ENCODE results near the gene CERKL.

The CERKL gene

DNA sequence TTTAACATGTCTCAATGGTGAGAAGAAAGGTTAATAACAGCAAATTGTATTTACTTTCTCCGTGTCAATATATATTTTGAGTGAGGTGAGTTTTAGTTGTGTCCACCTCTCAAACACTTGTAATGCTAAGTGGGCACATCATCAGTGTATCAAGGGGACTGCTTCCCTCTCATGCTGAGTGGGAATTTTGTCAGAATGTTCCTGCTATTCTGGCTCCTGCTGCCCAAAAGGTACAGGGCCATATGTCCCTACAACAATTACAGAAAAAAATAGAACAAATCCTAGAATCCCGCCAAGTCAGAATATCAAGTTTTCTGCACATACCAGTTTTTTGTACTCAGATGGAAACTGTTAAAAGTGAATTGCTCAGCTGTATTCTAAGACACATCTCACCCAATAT lies 5.4 kb upstream of the CERKL start:
- no peak overlapping the region for H4K91ac ChIP-seq (ENCODE audit: low read depth, low read length, poor library complexity)
- no peak overlapping the region for H3K9ac ChIP-seq (ENCODE audit: low read depth, low read length, poor library complexity)
- H3K36me3 ChIP-seq (replicated peaks in 1 of 2; ENCODE audit: control insufficient read depth in 2 of 2, insufficient read depth in 2 of 2, low read length in 2 of 2): no peaks in the 10 kb centered on the region
- no peak overlapping the region for H2BK12ac ChIP-seq (ENCODE audit: low read length)
- H2BK15ac ChIP-seq (ENCODE audit: low read length): no peak overlapping the region
- H2AFZ ChIP-seq (ENCODE audit: low read length): no peak overlapping the region
- no peak overlapping the region for H3K4me3 ChIP-seq (ENCODE audit: low read length in 2 of 2)
- H2BK120ac ChIP-seq (ENCODE audit: low read depth, low read length): no peak overlapping the region
- no peak for DNase-seq (ENCODE audit: low spot score)
- peaks cover 0 to 54% (median 21%) of the 10 kb centered on the region in 3 experiments for H3K27me3 ChIP-seq (ENCODE audit: control insufficient read depth in 3 of 3, insufficient read depth in 3 of 3, low read depth in 1 of 3, low read length in 3 of 3)
- no peak overlapping the region for H2AK5ac ChIP-seq (ENCODE audit: low read depth, low read length)
- H3K4ac ChIP-seq (ENCODE audit: low read length): no peak overlapping the region
- H3K4me1 ChIP-seq (ENCODE audit: control insufficient read depth in 2 of 2, insufficient read depth in 1 of 2, low read depth in 1 of 2, low read length in 2 of 2): peaks cover 0 to 3% of the 10 kb centered on the region in 2 donors
- no peak overlapping the region for H4K8ac ChIP-seq (ENCODE audit: low read depth, low read length)
- no peak overlapping the region for H3K14ac ChIP-seq (ENCODE audit: low read length)
- no peak overlapping the region for H3K23ac ChIP-seq (ENCODE audit: low read depth, low read length, poor library complexity)
- no peaks in the 10 kb centered on the region for H3K79me1 ChIP-seq (ENCODE audit: low read depth, low read length)
- no peaks in the 10 kb centered on the region for H3K9me3 ChIP-seq (replicated peaks in 1 of 2; ENCODE audit: control insufficient read depth in 2 of 2, insufficient read depth in 1 of 2, low read depth in 1 of 2, low read length in 2 of 2)
- H2BK5ac ChIP-seq (ENCODE audit: low read length): no peak overlapping the region
- no peak overlapping the region for H3K4me2 ChIP-seq (ENCODE audit: insufficient read depth, low read length, poor library complexity, severe bottlenecking)
- no peak overlapping the region for H3K27ac ChIP-seq (replicated peaks; ENCODE audit: low read length)
- no CpG with 5 or more reads among the region's 2 CpGs for WGBS, 2 donors (ENCODE audit: extremely low coverage in 2 of 2, insufficient read length in 2 of 2, insufficient replicate concordance in 1 of 2)
- H3K18ac ChIP-seq (ENCODE audit: low read length): no peak overlapping the region

DNA sequence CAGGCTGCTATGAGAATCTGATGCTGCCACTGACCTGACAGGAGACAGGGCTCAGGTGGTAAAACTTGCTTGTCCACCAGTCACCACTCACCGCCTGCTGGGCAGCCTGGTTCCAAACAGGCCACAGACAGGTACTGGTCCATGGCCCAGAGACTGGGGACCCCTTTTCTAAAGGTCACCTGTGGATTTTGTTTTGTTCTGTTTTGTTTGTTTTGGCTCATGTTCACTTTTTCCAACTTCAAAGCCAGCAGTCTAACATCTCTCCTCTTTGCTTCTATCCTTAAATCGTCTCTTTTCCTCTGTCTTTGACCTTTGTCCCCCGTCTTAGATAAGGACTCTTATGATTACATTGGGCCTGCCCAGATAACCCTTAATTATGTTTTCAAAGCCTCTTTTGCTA lies 3.3 kb upstream of the CERKL start:
- Histone ChIP-seq H3K27me3 (ENCODE audit: control insufficient read depth in 3 of 3, insufficient read depth in 3 of 3, low read depth in 1 of 3, low read length in 3 of 3) (peaks cover 0 to 70% (median 36%) of the 10 kb centered on the region in 3 experiments), H2BK12ac (ENCODE audit: low read length) (no peak overlapping the region), H2AFZ (ENCODE audit: low read length) (no peak overlapping the region), H2BK5ac (ENCODE audit: low read length) (no peak overlapping the region), H3K23ac (ENCODE audit: low read depth, low read length, poor library complexity) (no peak overlapping the region), H4K8ac (ENCODE audit: low read depth, low read length) (no peak overlapping the region), H3K4me2 (ENCODE audit: insufficient read depth, low read length, poor library complexity, severe bottlenecking) (no peak overlapping the region), H3K9me3 (replicated peaks in 1 of 2; ENCODE audit: control insufficient read depth in 2 of 2, insufficient read depth in 1 of 2, low read depth in 1 of 2, low read length in 2 of 2) (peaks cover 0 to 3% of the 10 kb centered on the region in 2 donors), H3K18ac (ENCODE audit: low read length) (no peak overlapping the region), H3K27ac (replicated peaks; ENCODE audit: low read length) (no peak overlapping the region), H3K4ac (ENCODE audit: low read length) (no peak overlapping the region), H4K91ac (ENCODE audit: low read depth, low read length, poor library complexity) (no peak overlapping the region), H3K4me1 (ENCODE audit: control insufficient read depth in 2 of 2, insufficient read depth in 1 of 2, low read depth in 1 of 2, low read length in 2 of 2) (peaks cover 0 to 6% of the 10 kb centered on the region in 2 donors), H2BK120ac (ENCODE audit: low read depth, low read length) (no peak overlapping the region), H2BK15ac (ENCODE audit: low read length) (no peak overlapping the region), H3K4me3 (ENCODE audit: low read length in 2 of 2) (peak overlapping the region in 1 of 2 donors; percentile 51), H3K79me1 (ENCODE audit: low read depth, low read length) (no peaks in the 10 kb centered on the region), H3K14ac (ENCODE audit: low read length) (no peak overlapping the region), H3K36me3 (replicated peaks in 1 of 2; ENCODE audit: control insufficient read depth in 2 of 2, insufficient read depth in 2 of 2, low read length in 2 of 2) (no peaks in the 10 kb centered on the region), H3K9ac (ENCODE audit: low read depth, low read length, poor library complexity) (no peak overlapping the region), H2AK5ac (ENCODE audit: low read depth, low read length) (no peak overlapping the region)
- DNase-seq (ENCODE audit: low spot score): no peak
- WGBS, 2 donors (ENCODE audit: extremely low coverage in 2 of 2, insufficient read length in 2 of 2, insufficient replicate concordance in 1 of 2): no CpG with 5 or more reads among the region's 3 CpGs

DNA sequence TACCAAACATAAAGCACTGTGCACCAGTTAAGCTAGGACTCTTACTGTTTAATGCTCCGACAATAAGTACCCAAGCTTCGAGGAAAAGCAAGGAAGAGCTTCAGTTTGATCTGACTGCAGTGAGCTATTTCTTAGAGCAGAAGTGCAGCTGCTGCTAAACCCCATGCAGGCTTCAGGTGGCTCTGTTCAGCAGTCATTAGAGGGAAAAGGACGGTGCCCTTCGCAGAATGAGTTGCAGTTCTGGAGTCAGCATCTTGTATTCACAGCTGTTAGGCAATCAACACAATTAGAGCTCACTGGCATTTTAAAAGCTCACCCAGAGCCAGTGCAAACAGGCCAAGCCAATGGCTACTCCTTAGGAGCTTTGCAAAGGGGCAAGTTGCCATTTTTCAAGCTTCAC lies 1.5 kb upstream of the CERKL start:
- H3K4me1 ChIP-seq (ENCODE audit: control insufficient read depth in 2 of 2, insufficient read depth in 1 of 2, low read depth in 1 of 2, low read length in 2 of 2): peaks cover 0 to 6% of the 10 kb centered on the region in 2 donors
- no peak overlapping the region for H3K27ac ChIP-seq (replicated peaks; ENCODE audit: low read length)
- no peak overlapping the region for H4K91ac ChIP-seq (ENCODE audit: low read depth, low read length, poor library complexity)
- H3K79me1 ChIP-seq (ENCODE audit: low read depth, low read length): no peaks in the 10 kb centered on the region
- H3K18ac ChIP-seq (ENCODE audit: low read length): no peak overlapping the region
- no CpG with 5 or more reads among the region's 4 CpGs for WGBS, 2 donors (ENCODE audit: extremely low coverage in 2 of 2, insufficient read length in 2 of 2, insufficient replicate concordance in 1 of 2)
- peaks cover 0 to 86% (median 36%) of the 10 kb centered on the region in 3 experiments for H3K27me3 ChIP-seq (ENCODE audit: control insufficient read depth in 3 of 3, insufficient read depth in 3 of 3, low read depth in 1 of 3, low read length in 3 of 3)
- H2BK15ac ChIP-seq (ENCODE audit: low read length): no peak overlapping the region
- no peak overlapping the region for H3K4ac ChIP-seq (ENCODE audit: low read length)
- H3K36me3 ChIP-seq (replicated peaks in 1 of 2; ENCODE audit: control insufficient read depth in 2 of 2, insufficient read depth in 2 of 2, low read length in 2 of 2): no peaks in the 10 kb centered on the region
- H3K14ac ChIP-seq (ENCODE audit: low read length): no peak overlapping the region
- no peak overlapping the region for H3K4me2 ChIP-seq (ENCODE audit: insufficient read depth, low read length, poor library complexity, severe bottlenecking)
- H2AK5ac ChIP-seq (ENCODE audit: low read depth, low read length): no peak overlapping the region
- no peak for DNase-seq (ENCODE audit: low spot score)
- no peak overlapping the region for H3K9ac ChIP-seq (ENCODE audit: low read depth, low read length, poor library complexity)
- H2BK5ac ChIP-seq (ENCODE audit: low read length): no peak overlapping the region
- H2BK120ac ChIP-seq (ENCODE audit: low read depth, low read length): no peak overlapping the region
- no peak overlapping the region for H3K4me3 ChIP-seq (ENCODE audit: low read length in 2 of 2)
- H2BK12ac ChIP-seq (ENCODE audit: low read length): no peak overlapping the region
- H4K8ac ChIP-seq (ENCODE audit: low read depth, low read length): no peak overlapping the region
- peaks cover 0 to 3% of the 10 kb centered on the region in 2 donors for H3K9me3 ChIP-seq (replicated peaks in 1 of 2; ENCODE audit: control insufficient read depth in 2 of 2, insufficient read depth in 1 of 2, low read depth in 1 of 2, low read length in 2 of 2)
- H3K23ac ChIP-seq (ENCODE audit: low read depth, low read length, poor library complexity): no peak overlapping the region
- H2AFZ ChIP-seq (ENCODE audit: low read length): no peak overlapping the region

DNA sequence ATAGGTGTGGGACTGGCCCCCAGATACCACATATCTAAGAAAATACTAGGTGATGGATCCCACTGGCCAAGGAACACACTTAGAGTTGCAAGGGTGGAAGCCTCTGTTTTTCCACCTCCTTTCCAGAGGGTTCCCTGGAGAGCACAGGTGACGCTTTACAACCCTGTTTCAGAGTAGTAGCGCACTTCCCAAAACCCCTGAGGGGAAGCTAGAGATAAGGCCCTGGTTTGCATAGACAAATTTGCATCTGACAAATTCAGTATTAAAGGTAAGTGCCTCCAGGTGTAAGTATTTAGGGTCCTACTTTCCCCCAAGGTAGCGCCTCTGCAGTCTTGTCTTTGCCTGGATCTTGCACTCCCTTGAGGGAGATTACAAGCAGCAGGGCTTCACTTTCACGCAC lies 474 bp upstream of the CERKL start:
- H3K18ac ChIP-seq (ENCODE audit: low read length): no peak overlapping the region
- H2AFZ ChIP-seq (ENCODE audit: low read length): no peak overlapping the region
- no CpG with 5 or more reads among the region's 4 CpGs for WGBS, 2 donors (ENCODE audit: extremely low coverage in 2 of 2, insufficient read length in 2 of 2, insufficient replicate concordance in 1 of 2)
- H3K4me3 ChIP-seq (ENCODE audit: low read length in 2 of 2): no peak overlapping the region
- no peaks in the 10 kb centered on the region for H3K79me1 ChIP-seq (ENCODE audit: low read depth, low read length)
- H4K8ac ChIP-seq (ENCODE audit: low read depth, low read length): no peak overlapping the region
- no peak overlapping the region for H3K14ac ChIP-seq (ENCODE audit: low read length)
- H3K4me2 ChIP-seq (ENCODE audit: insufficient read depth, low read length, poor library complexity, severe bottlenecking): peak overlapping the region; percentile 93
- H2BK120ac ChIP-seq (ENCODE audit: low read depth, low read length): no peak overlapping the region
- H3K4ac ChIP-seq (ENCODE audit: low read length): no peak overlapping the region
- H4K91ac ChIP-seq (ENCODE audit: low read depth, low read length, poor library complexity): no peak overlapping the region
- no peak overlapping the region for H3K27ac ChIP-seq (replicated peaks; ENCODE audit: low read length)
- H3K36me3 ChIP-seq (replicated peaks in 1 of 2; ENCODE audit: control insufficient read depth in 2 of 2, insufficient read depth in 2 of 2, low read length in 2 of 2): no peaks in the 10 kb centered on the region
- H2BK12ac ChIP-seq (ENCODE audit: low read length): no peak overlapping the region
- no peak overlapping the region for H3K23ac ChIP-seq (ENCODE audit: low read depth, low read length, poor library complexity)
- no peak overlapping the region for H2BK5ac ChIP-seq (ENCODE audit: low read length)
- no peak overlapping the region for H2AK5ac ChIP-seq (ENCODE audit: low read depth, low read length)
- peaks cover 0 to 86% (median 36%) of the 10 kb centered on the region in 3 experiments for H3K27me3 ChIP-seq (ENCODE audit: control insufficient read depth in 3 of 3, insufficient read depth in 3 of 3, low read depth in 1 of 3, low read length in 3 of 3)
- no peak for DNase-seq (ENCODE audit: low spot score)
- H3K9ac ChIP-seq (ENCODE audit: low read depth, low read length, poor library complexity): no peak overlapping the region
- peaks cover 0 to 3% of the 10 kb centered on the region in 2 donors for H3K9me3 ChIP-seq (replicated peaks in 1 of 2; ENCODE audit: control insufficient read depth in 2 of 2, insufficient read depth in 1 of 2, low read depth in 1 of 2, low read length in 2 of 2)
- no peak overlapping the region for H2BK15ac ChIP-seq (ENCODE audit: low read length)
- peaks cover 0 to 6% of the 10 kb centered on the region in 2 donors for H3K4me1 ChIP-seq (ENCODE audit: control insufficient read depth in 2 of 2, insufficient read depth in 1 of 2, low read depth in 1 of 2, low read length in 2 of 2)

All from neuronal stem cell (in vitro differentiated cells).